ENCODE data around the gene NHSL1.

- TF ChIP-seq CTCF (IDR thresholded peaks at IDR 0.05; ENCODE audit: extremely low read depth in 1 of 2, insufficient read depth in 1 of 2, low read depth in 1 of 2, low read length in 2 of 2), result no peak
- no peak for TF ChIP-seq POLR2AphosphoS5 (IDR thresholded peaks at IDR 0.05; ENCODE audit: insufficient read depth, low read depth, low read length)
- no peak for TF ChIP-seq POLR2A (IDR thresholded peaks at IDR 0.05; ENCODE audit: low read depth, low read length)
- no peak for TF ChIP-seq MYC (IDR thresholded peaks at IDR 0.05; ENCODE audit: low read depth, low read length)
- no peak for TF ChIP-seq MAX (IDR thresholded peaks at IDR 0.05; ENCODE audit: insufficient read depth, insufficient read length)
- no peak for TF ChIP-seq EZH2 (IDR thresholded peaks at IDR 0.05; ENCODE audit: borderline replicate concordance, low read depth, low read length, severe bottlenecking)
- no peak for TF ChIP-seq FOS (IDR thresholded peaks at IDR 0.05; ENCODE audit: borderline replicate concordance, insufficient read depth, low read length)
- TF ChIP-seq JUN (IDR thresholded peaks at IDR 0.05; ENCODE audit: borderline replicate concordance, insufficient read depth, insufficient read length, low read depth), result no peak
Measured at GRCh38 chr6:138533667-138534066, 34.4 kb upstream of the NHSL1 start.

Data from endothelial cell of umbilical vein (primary cell).